GM12878 (cell line): ENCODE results near the gene ZFYVE19.

Experiments
- BCL11A ChIP-seq: IDR thresholded peaks from 2 replicates; pipeline ENCODE4 v1.6.1; 2011; ENCODE audit warnings: low read depth, low read length
- CEBPB ChIP-seq, 2 experiments: fragments of 150-350 bp in 1 of 2; IDR thresholded peaks; 2 replicates each; pipeline ENCODE4 v1.6.1; 2012 to 2014; ENCODE audit warnings: low read depth in 2 of 2, low read length in 2 of 2, borderline replicate concordance in 1 of 2, inconsistent platforms in 1 of 2
- POLR2AphosphoS5 ChIP-seq: IDR thresholded peaks from 2 replicates; pipeline ENCODE4 v1.6.1; 2011; ENCODE audit warnings: mild to moderate bottlenecking, low read length, inconsistent platforms
- SIN3A ChIP-seq: IDR thresholded peaks from 2 replicates; pipeline ENCODE4 v1.6.1; 2012; ENCODE audit warnings: low read depth, low read length, improper control_type of control experiment
- SMAD5 ChIP-seq: IDR thresholded peaks from 2 replicates; pipeline ENCODE4 v1.6.1; 2016; ENCODE audit warnings: antibody characterized with exemption, low read depth
- TF ChIP-seq, protein P1 (sequence below), 3 experiments: IDR thresholded peaks in 2 of 3; conservative IDR thresholded peaks in 1 of 3; 2 replicates each; pipeline ENCODE4 v1.5.1; 2011; ENCODE audit warnings: low read depth in 3 of 3, low read length in 3 of 3, mild to moderate bottlenecking in 3 of 3, control low read depth in 2 of 3, moderate library complexity in 2 of 3, inconsistent platforms in 1 of 3, mixed read lengths in 1 of 3; ENCODE audit not compliant: control insufficient read depth in 2 of 3, insufficient read depth in 1 of 3; ENCODE audit errors: extremely low read depth in 1 of 3
- TF ChIP-seq, protein P2 (sequence below): fragments of 450-650 bp; IDR thresholded peaks from 2 replicates; pipeline ENCODE4 v1.6.1; 2017; ENCODE audit warnings: antibody characterized with exemption, mild to moderate bottlenecking, moderate library complexity

DNA sequence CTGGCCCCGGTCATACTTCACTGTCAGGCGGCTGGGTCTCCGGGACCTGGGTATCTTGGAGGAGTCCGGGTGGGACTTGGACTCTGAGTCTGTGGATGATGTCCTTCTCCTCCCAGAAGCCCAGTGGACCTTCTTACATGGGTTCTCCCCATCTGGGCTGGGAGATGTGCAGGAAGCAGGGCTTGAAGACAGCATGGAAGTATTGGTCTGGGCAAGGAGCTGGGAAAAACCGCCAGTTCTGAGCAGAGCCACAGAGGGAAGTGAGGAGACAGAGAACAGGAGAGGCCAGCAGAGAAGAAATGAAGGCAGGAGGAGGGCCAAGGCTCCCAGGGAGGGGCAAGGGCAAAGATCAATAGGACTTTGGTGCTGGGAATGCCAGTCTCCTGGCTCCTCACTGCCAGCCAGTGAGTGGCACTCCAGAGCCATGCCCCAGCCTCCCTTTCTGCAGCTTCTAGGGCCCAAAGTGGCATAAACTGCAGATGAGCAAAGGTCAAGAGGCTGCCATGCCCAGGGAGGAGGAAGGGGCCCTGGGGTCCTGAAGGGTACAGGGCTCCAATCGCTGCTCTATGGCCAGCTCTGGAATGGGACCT lies 21.7 kb downstream of the ZFYVE19 start, which contains the start of gene PPP1R14D:
- no peak for TF ChIP-seq BCL11A
- TF ChIP-seq SMAD5: no peak
- TF ChIP-seq CEBPB (IDR thresholded peaks at IDR 0.05; ENCODE audit: borderline replicate concordance in 1 of 2, low read depth in 2 of 2, low read length in 2 of 2): no peak
- TF ChIP-seq, protein P1, sequence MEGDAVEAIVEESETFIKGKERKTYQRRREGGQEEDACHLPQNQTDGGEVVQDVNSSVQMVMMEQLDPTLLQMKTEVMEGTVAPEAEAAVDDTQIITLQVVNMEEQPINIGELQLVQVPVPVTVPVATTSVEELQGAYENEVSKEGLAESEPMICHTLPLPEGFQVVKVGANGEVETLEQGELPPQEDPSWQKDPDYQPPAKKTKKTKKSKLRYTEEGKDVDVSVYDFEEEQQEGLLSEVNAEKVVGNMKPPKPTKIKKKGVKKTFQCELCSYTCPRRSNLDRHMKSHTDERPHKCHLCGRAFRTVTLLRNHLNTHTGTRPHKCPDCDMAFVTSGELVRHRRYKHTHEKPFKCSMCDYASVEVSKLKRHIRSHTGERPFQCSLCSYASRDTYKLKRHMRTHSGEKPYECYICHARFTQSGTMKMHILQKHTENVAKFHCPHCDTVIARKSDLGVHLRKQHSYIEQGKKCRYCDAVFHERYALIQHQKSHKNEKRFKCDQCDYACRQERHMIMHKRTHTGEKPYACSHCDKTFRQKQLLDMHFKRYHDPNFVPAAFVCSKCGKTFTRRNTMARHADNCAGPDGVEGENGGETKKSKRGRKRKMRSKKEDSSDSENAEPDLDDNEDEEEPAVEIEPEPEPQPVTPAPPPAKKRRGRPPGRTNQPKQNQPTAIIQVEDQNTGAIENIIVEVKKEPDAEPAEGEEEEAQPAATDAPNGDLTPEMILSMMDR (IDR thresholded peaks at IDR 0.05 in 2 of 3, conservative IDR thresholded peaks at IDR 0.05 in 1 of 3; ENCODE audit: control insufficient read depth in 2 of 3, extremely low read depth in 1 of 3, insufficient read depth in 1 of 3, low read depth in 3 of 3, low read length in 3 of 3): no peak
- TF ChIP-seq POLR2AphosphoS5: no peak
- TF ChIP-seq, protein P2, sequence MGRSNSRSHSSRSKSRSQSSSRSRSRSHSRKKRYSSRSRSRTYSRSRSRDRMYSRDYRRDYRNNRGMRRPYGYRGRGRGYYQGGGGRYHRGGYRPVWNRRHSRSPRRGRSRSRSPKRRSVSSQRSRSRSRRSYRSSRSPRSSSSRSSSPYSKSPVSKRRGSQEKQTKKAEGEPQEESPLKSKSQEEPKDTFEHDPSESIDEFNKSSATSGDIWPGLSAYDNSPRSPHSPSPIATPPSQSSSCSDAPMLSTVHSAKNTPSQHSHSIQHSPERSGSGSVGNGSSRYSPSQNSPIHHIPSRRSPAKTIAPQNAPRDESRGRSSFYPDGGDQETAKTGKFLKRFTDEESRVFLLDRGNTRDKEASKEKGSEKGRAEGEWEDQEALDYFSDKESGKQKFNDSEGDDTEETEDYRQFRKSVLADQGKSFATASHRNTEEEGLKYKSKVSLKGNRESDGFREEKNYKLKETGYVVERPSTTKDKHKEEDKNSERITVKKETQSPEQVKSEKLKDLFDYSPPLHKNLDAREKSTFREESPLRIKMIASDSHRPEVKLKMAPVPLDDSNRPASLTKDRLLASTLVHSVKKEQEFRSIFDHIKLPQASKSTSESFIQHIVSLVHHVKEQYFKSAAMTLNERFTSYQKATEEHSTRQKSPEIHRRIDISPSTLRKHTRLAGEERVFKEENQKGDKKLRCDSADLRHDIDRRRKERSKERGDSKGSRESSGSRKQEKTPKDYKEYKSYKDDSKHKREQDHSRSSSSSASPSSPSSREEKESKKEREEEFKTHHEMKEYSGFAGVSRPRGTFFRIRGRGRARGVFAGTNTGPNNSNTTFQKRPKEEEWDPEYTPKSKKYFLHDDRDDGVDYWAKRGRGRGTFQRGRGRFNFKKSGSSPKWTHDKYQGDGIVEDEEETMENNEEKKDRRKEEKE: no peak
- no peak for TF ChIP-seq SIN3A
